Activated CD4-positive, alpha-beta T cell treated with anti-CD3 and anti-CD28 coated beads, Interleukin-2, Interleukin-6, amounts not matched to agents 100 ng/mL and 50 ng/mL, durations not matched to agents 16 hours and 8 hours (primary cell): ENCODE data around the gene OR6C3.
"Not testable (repeated sequence)": the region's sequence is repeated elsewhere in the genome, so short reads cannot be mapped to it uniquely, and the experiment has no call there.

ENCODE experiments used
- DNase-seq: peaks from one replicate; pipeline ENCODE4 v3.0.0-alpha.2; 2020

The OR6C3 gene

DNA sequence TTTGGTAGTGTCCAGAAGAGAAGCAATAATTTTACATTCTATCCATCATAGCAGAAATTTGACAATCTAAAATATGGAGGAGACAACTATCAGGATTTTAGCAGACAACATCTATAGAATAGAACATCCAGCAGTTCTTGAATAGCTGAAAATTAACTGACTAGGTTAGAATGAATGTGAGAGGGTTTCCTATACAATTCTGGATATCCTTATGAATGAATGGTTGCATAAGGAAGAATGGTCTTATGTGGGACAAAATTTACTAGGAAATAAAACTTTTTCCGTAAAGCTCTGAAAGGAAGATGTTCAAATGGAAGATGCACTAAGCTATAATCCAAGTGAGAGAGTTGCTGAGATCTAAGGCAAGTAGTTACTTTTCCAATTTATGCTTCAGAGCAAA lies at the start of gene OR6C3:
Gene OR6C3, plus strand, starts transcription at position 301 of the 400 bp plus-strand sequence. CDS start 955 bp downstream, outside the sequence.
- DNase-seq, result no peak

DNA sequence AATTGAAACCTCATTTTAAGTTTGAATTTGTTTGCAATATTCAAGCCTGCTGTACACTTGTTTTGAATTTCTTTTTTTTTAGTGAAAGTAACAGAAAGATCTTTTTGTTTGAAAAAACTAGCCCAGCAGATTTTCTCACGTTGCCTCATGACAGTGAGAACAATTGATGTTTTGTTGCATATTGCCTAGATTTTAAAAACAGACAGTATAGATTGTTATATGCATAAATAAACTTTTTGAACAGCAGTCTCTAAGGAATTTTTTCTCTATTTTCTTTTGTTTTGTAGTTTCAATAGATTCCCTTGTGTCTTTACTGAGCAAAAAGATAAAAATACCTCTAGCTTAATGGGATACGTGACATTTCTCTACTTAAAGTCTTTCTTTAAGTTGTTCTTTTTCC lies 49.6 kb upstream of the OR6C3 start:
- no peak for DNase-seq

DNA sequence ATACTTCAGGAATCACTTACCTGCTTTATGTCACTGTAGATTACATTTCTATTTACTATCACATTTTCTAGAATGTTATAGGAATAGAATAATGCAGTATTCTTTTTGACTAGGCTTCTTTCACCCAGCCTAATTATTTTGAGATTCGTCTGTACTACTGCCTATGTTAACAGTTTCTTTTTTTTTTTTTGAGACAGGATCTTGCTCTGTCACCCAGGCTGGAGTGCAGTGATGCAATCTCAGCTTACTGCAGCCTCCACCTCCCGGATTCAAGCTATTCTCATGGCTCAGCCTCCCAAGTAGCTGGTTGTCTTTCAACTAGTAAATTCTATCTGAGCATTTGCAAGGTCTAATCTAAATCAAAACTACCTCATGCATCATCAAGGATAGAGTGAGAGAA lies 40.5 kb upstream of the OR6C3 start:
- DNase-seq, result no peak

DNA sequence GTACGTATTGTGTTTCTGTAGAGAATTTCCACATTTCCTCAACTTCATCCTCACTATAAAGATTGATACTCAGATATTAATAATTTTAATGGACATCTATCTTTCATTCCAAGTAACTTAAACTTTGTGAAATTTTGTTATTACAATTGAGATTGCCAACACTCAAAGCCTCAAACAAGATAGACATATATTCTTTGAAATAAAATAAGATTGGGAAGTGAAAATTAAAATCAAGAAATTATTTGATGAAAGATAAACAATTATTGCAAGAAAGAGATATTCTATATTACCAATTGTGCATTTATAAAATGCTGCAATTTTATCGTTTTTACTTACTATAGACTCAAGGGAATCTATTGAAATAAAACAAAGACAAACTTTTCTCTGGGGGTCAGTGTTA lies 34.1 kb upstream of the OR6C3 start, which contains the start of gene OR6C6:
Gene OR6C6, minus strand, starts transcription at position 101 of the 400 bp plus-strand sequence. CDS start 1,337 bp downstream, outside the sequence.
- DNase-seq, result no peak

DNA sequence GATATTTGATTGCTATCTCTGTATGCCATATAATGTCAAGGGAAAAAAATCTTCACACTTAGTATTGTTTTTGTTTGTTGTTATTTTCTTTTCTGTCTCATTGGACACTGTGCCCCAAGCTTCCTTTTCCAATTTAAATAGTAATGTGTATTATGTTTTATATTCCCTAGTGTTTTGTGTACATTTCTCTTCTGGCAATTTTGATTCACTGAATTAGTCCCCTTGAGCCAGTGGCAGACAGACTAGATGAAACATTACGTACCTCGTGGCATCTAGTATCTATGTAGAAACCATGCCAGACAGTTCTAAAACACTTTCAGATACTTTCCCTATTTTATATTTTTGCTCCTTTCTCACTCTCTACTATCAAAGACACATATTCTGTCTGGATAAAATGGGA lies 16.5 kb upstream of the OR6C3 start, which contains the start of gene OR6C1:
Gene OR6C1, plus strand, starts transcription at position 301 of the 400 bp plus-strand sequence. CDS start 6,257 bp downstream, outside the sequence.
- DNase-seq, result no peak

DNA sequence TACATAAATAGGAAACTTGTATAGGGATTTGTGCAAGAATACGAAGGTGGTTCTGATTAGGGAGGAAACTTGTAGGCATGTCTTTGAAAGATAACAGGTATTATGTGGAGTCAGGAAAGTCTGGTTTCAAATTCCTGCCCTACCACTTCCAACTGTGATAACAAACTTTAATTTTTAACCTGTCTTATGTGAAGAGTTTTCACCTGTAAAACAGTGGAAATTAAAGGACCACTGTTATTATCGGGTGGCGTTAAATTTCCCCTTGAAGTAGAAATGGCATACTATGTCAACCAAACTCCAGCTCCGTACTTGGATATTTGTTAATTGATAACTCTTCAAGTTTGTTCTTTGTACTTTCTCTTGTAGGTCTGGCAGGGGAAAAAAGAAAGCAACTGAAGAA lies 10.3 kb upstream of the OR6C3 start:
- DNase-seq, result no peak

DNA sequence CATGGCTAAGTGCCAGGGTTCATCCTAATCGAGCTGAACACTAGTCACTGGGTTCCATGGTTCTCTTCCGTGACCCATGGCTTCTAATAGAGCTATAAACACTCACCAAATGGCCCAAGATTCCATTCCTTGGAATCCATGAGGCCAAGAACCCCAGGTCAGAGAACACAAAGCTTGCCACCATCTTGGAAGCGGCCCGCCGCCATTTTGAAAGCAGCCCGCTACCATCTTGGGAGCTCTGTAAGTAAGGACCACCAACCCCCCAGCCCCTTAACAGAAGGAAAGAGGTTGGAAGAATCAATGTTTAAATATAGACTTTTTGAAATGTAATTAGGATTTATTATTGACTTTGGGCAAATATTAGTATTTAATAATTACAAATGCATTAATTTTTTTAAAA lies 4.7 kb upstream of the OR6C3 start:
- DNase-seq, result not testable (repeated sequence)

DNA sequence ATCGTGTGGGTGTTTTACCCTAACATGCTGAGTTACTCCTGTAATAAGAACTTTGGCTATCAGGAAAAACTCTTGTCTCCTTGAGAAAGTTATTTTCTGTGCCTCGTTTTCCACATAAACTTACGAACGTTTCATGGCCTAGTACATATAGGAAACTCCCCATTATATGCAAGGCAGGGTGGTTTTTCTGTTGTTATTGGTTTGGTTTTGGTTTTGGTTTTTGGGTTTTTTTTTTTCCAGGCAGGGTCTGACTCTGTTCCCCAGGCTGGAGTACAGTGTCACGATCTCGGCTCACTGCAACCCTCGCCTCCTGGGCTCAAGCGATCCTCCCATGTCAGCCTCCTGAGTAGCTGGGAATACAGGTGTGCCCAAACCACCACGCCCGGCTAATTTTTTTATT lies 5.5 kb downstream of the OR6C3 start:
- DNase-seq, result no peak

DNA sequence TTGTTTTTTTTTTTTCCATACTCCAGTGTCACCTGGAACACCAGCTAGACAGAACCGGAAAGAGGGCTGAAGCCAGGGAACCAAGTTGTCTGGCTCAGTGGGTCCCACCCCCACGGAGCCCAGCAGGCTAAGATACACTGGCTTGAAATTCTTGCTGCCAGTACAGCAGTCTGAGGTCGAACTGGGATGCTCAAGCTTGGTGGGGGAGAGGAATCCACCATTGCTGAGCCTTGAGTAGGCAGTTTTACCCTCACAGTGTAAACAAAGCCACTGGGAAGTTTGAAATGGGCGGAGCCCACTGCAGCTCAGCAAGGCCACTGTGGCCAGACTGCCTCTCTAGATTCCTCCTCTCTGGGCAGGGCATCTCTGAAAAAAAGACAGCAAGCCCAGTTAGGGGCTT lies 24.8 kb downstream of the OR6C3 start:
- not testable (repeated sequence) for DNase-seq

DNA sequence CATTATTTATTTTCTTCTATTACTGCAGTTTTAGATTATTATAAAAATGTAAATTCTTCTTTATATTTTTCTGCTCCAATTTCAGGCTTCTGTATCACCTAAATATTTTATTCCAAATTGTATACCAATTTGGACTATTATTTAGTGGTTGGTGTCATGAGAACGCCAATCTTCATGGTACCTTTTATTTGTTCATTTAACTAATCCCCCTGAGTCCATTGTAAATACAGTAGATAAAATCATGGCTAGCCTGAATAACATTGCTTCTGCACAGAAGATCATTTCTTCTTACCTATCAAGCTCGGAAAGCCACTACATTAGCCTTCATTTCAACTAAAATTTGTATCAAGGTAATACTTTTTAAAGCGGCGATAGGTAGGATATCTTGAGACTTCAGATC lies 32.1 kb downstream of the OR6C3 start, which contains the start of gene OR6C75:
Gene OR6C75, plus strand, starts transcription at position 301 of the 400 bp plus-strand sequence. CDS start 2,136 bp downstream, outside the sequence.
- DNase-seq, result no peak

DNA sequence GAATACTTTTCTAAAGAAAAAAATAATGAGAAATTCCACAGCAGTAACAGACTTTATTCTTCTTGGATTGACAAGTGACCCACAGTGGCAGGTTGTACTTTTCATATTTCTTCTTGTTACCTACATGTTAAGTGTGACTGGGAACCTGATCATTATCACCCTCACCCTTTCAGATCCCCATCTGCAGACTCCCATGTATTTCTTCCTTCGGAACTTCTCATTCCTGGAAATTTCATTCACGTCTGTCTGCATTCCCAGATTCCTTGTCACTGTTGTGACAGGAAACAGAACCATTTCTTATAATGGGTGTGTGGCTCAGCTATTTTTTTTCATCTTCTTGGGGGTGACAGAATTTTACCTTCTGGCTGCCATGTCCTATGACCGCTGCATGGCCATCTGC lies 34.5 kb downstream of the OR6C3 start:
- no peak for DNase-seq

DNA sequence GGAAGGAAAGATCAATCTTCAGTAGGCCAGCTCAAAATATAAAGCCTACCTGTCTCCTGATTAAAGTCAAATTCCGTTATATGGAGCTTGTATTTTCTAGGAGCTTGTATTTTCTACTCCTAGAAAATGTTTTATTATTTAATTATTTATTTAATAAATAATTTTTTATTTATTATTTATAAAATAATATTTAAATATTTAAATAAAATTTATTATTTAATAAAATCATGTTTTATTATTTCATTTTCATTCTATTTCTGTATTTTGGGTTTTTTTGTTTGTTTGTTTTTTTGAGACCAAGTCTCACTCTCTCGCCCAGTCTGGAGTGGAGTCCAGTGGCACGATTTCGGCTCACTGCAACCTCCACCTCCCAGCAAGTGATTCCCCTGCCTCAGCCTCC lies 42.0 kb downstream of the OR6C3 start:
- no peak for DNase-seq
